ENCODE data around the gene WNT7A.

GRCh38 chr3:13771496-13771895 lies 108.4 kb downstream of the WNT7A start:
- TF ChIP-seq CTCF (IDR thresholded peaks at IDR 0.05), result no peak
- no peak for TF ChIP-seq POLR2A (IDR thresholded peaks at IDR 0.05)
